A549 (cell line): ENCODE data around the gene NTRK2. TPM values are rescaled to one million over a fixed set of nuclear protein-coding genes. Genes with fewer than 3 reads are reported as not detected.

Experiments used
- ATAC-seq, 2 experiments: fragments of 200-7000 bp in 1 of 2; fragments of >200 bp in 1 of 2; cut with Nextera tagmentation in 1 of 2; cut with Tn5 transposase in 1 of 2; 3 replicates each; pipeline versions ENCODE4 v1.8.0 to v1.9.1; 2018 to 2020; ENCODE audit warnings: mild to moderate bottlenecking in 1 of 2, moderate library complexity in 1 of 2
- CTCF ChIA-PET: fragments of 300-600 bp; sonication (Branson Sonifier 250); formaldehyde crosslinking; extraction: SDS; loops from one replicate; lab custom pipeline; 2021; ENCODE audit warnings: antibody characterized with exemption, inconsistent platforms; lab: Yijun Ruan, JAX
- POLR2A ChIA-PET: fragments of 350-600 bp; formaldehyde crosslinking; extraction: SDS; loops from one replicate; lab custom pipeline; 2021; ENCODE audit warnings: antibody characterized with exemption, inconsistent platforms; lab: Yijun Ruan, JAX
- DNase-seq, 2 experiments: peaks; one replicate each; pipeline versions ENCODE4 v3.0.0 to v3.0.0-alpha.2; 2011 to 2016; ENCODE audit warnings: low read depth in 1 of 2, low spot score in 1 of 2
- FAIRE-seq: peaks from 2 replicates; lab custom pipeline; 2011; peaks lifted over from hg19 to GRCh38; lab: Jason Lieb, UNC
- H3K27ac ChIP-seq, 2 experiments: fragments of >200 bp; sonication (Bioruptor Twin); formaldehyde crosslinking; 3 replicates each; pipeline ENCODE4 v1.5.1; 2016 to 2017
- H3K4me1 ChIP-seq: fragments of >200 bp; sonication (Bioruptor Twin); formaldehyde crosslinking; 3 replicates; pipeline ENCODE4 v1.6.1; 2016
- H3K4me2 ChIP-seq: fragments of >200 bp; sonication (Bioruptor Twin); formaldehyde crosslinking; 3 replicates; pipeline ENCODE4 v1.6.1; 2016
- H3K4me3 ChIP-seq: fragments of >200 bp; sonication (Bioruptor Twin); formaldehyde crosslinking; 3 replicates; pipeline ENCODE4 v1.5.1; 2016
- H3K9me3 ChIP-seq: fragments of >200 bp; sonication (Bioruptor Twin); formaldehyde crosslinking; 3 replicates; pipeline ENCODE4 v1.6.1; 2016
- CEBPB ChIP-seq, 2 experiments: fragments of >200 bp in 1 of 2; sonication (Bioruptor Twin) in 1 of 2; formaldehyde crosslinking in 1 of 2; IDR thresholded peaks; 2 replicates each; pipeline ENCODE4 v1.6.1; 2012 to 2016
- EP300 ChIP-seq, 2 experiments: fragments of >200 bp; sonication (Bioruptor Twin); formaldehyde crosslinking; IDR thresholded peaks; 2 replicates in 1 of 2; 3 replicates in 1 of 2; pipeline ENCODE4 v1.6.1; 2016 to 2017
- FOSL2 ChIP-seq, 2 experiments: fragments of 450-650 bp in 1 of 2; fragments of >200 bp in 1 of 2; sonication (Bioruptor Twin) in 1 of 2; formaldehyde crosslinking; IDR thresholded peaks; 2 replicates each; pipeline versions ENCODE4 v1.5.0 to v1.6.1; 2016 to 2020; ENCODE audit warnings: mild to moderate bottlenecking in 1 of 2, moderate library complexity in 1 of 2
- FOXS1 ChIP-seq: fragments of 250-450 bp; sonication (Bioruptor Pico); IDR thresholded peaks from 2 replicates; pipeline ENCODE4 v1.5.0; 2020; ENCODE audit warnings: mild to moderate bottlenecking, moderate library complexity
- HDAC2 ChIP-seq: fragments of 200-600 bp; sonication (generic); IDR thresholded peaks from 2 replicates; pipeline ENCODE4 v1.6.1; 2016
- HEYL ChIP-seq: fragments of 250-450 bp; sonication (Bioruptor Pico); IDR thresholded peaks from 2 replicates; pipeline ENCODE4 v1.8.0; 2021; ENCODE audit warnings: mild to moderate bottlenecking, moderate library complexity
- HOXA7 ChIP-seq: fragments of 250-450 bp; sonication (Bioruptor Pico); IDR thresholded peaks from 2 replicates; pipeline ENCODE4 v1.5.0; 2020; ENCODE audit warnings: mild to moderate bottlenecking, moderate library complexity
- HOXB5 ChIP-seq: fragments of 250-450 bp; sonication (Bioruptor Pico); IDR thresholded peaks from 2 replicates; pipeline ENCODE4 v1.5.0; 2020; ENCODE audit warnings: mild to moderate bottlenecking, moderate library complexity
- JUN ChIP-seq, 2 experiments: fragments of >200 bp; sonication (Bioruptor Twin); formaldehyde crosslinking; IDR thresholded peaks; 2 replicates in 1 of 2; 3 replicates in 1 of 2; pipeline ENCODE4 v1.6.1; 2016 to 2017
- NR3C1 ChIP-seq: fragments of >200 bp; sonication (Bioruptor Twin); formaldehyde crosslinking; IDR thresholded peaks from 3 replicates; pipeline ENCODE4 v1.6.1; 2017
- POLR2A ChIP-seq: IDR thresholded peaks from 2 replicates; pipeline ENCODE4 v1.6.1; 2012; ENCODE audit warnings: mild to moderate bottlenecking, low read length
- POLR2AphosphoS2 ChIP-seq: conservative IDR thresholded peaks from 2 replicates; pipeline ENCODE4 v1.6.1; 2012; ENCODE audit warnings: low read length, improper control_type of control experiment, inconsistent platforms
- RARB ChIP-seq: fragments of 250-450 bp; sonication (Bioruptor Pico); IDR thresholded peaks from 2 replicates; pipeline ENCODE4 v1.8.0; 2021; ENCODE audit warnings: mild to moderate bottlenecking, moderate library complexity
- RFX5 ChIP-seq: fragments of 450-650 bp; IDR thresholded peaks from 2 replicates; pipeline ENCODE4 v1.7.1; 2014; ENCODE audit warnings: antibody characterized with exemption, mild to moderate bottlenecking, moderate library complexity
- SMC3 ChIP-seq: fragments of >200 bp; sonication (Bioruptor Twin); formaldehyde crosslinking; IDR thresholded peaks from 3 replicates; pipeline ENCODE4 v1.6.1; 2018; ENCODE audit warnings: inconsistent platforms
- SREBF2 ChIP-seq: fragments of 450-650 bp; IDR thresholded peaks from 2 replicates; pipeline ENCODE4 v1.6.1; 2014; ENCODE audit warnings: mild to moderate bottlenecking, moderate library complexity
- ZC3H11A ChIP-seq: fragments of 450-650 bp; IDR thresholded peaks from 2 replicates; pipeline ENCODE4 v1.6.1; 2014; ENCODE audit warnings: antibody characterized with exemption, mild to moderate bottlenecking
- ZNF302 ChIP-seq: fragments of 250-450 bp; sonication (Bioruptor Pico); IDR thresholded peaks from 2 replicates; pipeline ENCODE4 v1.9.0; 2021; ENCODE audit warnings: inconsistent platforms, mild to moderate bottlenecking, moderate library complexity
- WGBS: methylation state at CpG from one replicate; pipeline ENCODE4 v1.1.6; 2017; ENCODE audit errors: missing lambda C conversion rate; 5-methylcytosine and 5-hydroxymethylcytosine counted together
- polyA plus RNA-seq, 4 experiments: library from polyadenylated mRNA; depleted of rRNA in 3 of 4; stranded (reverse); fragments of >200 nt; fragmentation: RNase III in 1 of 4; extraction: RNeasy Plus Mini Kit Qiagen cat#74134 plus additional on column Dnase treatment in 1 of 4; gene quantifications; 2 replicates in 3 of 4; 3 replicates in 1 of 4; pipeline ENCODE4 v1.2.3, GENCODE V29; 2011 to 2017
- TF ChIP-seq, protein P1 (sequence below): IDR thresholded peaks from 2 replicates; pipeline ENCODE4 v1.6.1; 2012
- TF ChIP-seq, protein P2 (sequence below): fragments of 250-450 bp; sonication (Bioruptor Pico); IDR thresholded peaks from 2 replicates; pipeline ENCODE4 v1.5.0; 2020; ENCODE audit warnings: low read depth, mild to moderate bottlenecking, moderate library complexity
- TF ChIP-seq, protein P3 (sequence below): fragments of >200 bp; sonication (Bioruptor Twin); formaldehyde crosslinking; IDR thresholded peaks from 3 replicates; pipeline ENCODE4 v1.6.1; 2016
- TF ChIP-seq, protein P4 (sequence below): IDR thresholded peaks from 2 replicates; pipeline ENCODE4 v1.6.1; 2012; ENCODE audit warnings: low read depth, borderline replicate concordance
- TF ChIP-seq, protein P5 (sequence below): fragments of >200 bp; sonication (Bioruptor Twin); formaldehyde crosslinking; IDR thresholded peaks from 2 replicates; pipeline ENCODE4 v1.6.1; 2016

NTRK2 gene
- polyA plus RNA-seq, 2 of the 4 experiments (the other 2 are of a cell fraction): 0.03 TPM

DNA sequence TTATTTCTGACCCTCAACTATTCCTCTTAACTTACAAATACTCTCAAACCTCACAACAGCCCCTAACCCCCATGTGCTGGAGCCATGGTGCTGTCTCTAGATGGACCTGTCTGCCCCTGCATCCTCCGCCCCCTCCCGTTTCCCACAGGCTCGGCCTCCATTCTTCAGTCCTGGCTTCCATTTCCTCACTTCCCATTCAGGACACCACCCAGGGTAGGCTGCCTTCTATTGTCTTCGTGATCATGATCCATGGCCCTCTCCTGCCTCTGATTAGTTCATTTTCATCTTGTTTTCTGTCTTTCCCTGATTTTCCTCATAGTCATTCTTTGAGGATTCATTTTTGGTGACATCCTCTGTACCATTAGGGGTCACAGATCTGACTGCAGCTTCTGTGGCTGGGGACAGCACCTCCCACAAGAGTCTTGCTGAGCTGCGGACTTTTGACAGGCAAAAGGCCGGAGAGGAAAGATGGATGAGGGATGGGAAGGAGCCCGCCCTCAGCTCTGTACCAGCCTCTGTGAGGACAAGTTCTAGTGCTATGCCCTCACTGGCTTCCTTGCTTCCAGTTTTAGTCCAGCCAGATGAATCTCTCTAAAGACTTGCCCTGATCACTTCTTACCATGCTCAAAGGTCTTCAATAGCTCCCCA, 255.8 kb downstream of the NTRK2 start:
- TF ChIP-seq ZC3H11A: no peak
- no peak for TF ChIP-seq HOXB5 (CRISPR knock-in tag)
- TF ChIP-seq RFX5: no peak
- TF ChIP-seq JUN (IDR thresholded peaks at IDR 0.05): no peak
- no peak for TF ChIP-seq RARB
- TF ChIP-seq CEBPB (IDR thresholded peaks at IDR 0.05): no peak
- TF ChIP-seq, protein P1, sequence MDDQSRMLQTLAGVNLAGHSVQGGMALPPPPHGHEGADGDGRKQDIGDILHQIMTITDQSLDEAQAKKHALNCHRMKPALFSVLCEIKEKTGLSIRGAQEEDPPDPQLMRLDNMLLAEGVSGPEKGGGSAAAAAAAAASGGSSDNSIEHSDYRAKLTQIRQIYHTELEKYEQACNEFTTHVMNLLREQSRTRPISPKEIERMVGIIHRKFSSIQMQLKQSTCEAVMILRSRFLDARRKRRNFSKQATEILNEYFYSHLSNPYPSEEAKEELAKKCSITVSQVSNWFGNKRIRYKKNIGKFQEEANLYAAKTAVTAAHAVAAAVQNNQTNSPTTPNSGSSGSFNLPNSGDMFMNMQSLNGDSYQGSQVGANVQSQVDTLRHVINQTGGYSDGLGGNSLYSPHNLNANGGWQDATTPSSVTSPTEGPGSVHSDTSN: no peak
- TF ChIP-seq HDAC2: no peak
- no peak for TF ChIP-seq FOSL2 (IDR thresholded peaks at IDR 0.05)
- no peak for TF ChIP-seq FOSL2 (CRISPR knock-in tag; IDR thresholded peaks at IDR 0.05)
- TF ChIP-seq, protein P2, sequence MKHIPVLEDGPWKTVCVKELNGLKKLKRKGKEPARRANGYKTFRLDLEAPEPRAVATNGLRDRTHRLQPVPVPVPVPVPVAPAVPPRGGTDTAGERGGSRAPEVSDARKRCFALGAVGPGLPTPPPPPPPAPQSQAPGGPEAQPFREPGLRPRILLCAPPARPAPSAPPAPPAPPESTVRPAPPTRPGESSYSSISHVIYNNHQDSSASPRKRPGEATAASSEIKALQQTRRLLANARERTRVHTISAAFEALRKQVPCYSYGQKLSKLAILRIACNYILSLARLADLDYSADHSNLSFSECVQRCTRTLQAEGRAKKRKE: no peak
- no peak for TF ChIP-seq POLR2AphosphoS2
- TF ChIP-seq, protein P3, sequence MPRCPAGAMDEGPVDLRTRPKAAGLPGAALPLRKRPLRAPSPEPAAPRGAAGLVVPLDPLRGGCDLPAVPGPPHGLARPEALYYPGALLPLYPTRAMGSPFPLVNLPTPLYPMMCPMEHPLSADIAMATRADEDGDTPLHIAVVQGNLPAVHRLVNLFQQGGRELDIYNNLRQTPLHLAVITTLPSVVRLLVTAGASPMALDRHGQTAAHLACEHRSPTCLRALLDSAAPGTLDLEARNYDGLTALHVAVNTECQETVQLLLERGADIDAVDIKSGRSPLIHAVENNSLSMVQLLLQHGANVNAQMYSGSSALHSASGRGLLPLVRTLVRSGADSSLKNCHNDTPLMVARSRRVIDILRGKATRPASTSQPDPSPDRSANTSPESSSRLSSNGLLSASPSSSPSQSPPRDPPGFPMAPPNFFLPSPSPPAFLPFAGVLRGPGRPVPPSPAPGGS: no peak
- no peak for TF ChIP-seq NR3C1
- TF ChIP-seq, protein P4, sequence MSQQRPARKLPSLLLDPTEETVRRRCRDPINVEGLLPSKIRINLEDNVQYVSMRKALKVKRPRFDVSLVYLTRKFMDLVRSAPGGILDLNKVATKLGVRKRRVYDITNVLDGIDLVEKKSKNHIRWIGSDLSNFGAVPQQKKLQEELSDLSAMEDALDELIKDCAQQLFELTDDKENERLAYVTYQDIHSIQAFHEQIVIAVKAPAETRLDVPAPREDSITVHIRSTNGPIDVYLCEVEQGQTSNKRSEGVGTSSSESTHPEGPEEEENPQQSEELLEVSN: no peak
- TF ChIP-seq FOXS1 (CRISPR knock-in tag): no peak
- TF ChIP-seq HEYL (CRISPR knock-in tag): no peak
- TF ChIP-seq ZNF302 (CRISPR knock-in tag): no peak
- TF ChIP-seq SREBF2: no peak
- no peak for TF ChIP-seq SMC3
- no peak for TF ChIP-seq POLR2A
- 48% methylated on average over 7 of the region's 7 CpGs for WGBS
- no peak for ATAC-seq
- H3K27ac ChIP-seq: no peak overlapping the region
- H3K4me2 ChIP-seq: no peak overlapping the region
- POLR2A ChIA-PET: no interaction called here
- CTCF ChIA-PET: interaction anchor here (0.6 to 1.0 kb wide), 2 partner anchors 116 to 144 kb away, joined by 3 read pairs; no protein-coding TSS in a partner anchor
- no peak overlapping the region for H3K4me3 ChIP-seq
- H3K9me3 ChIP-seq: no peaks in the 10 kb centered on the region
- no peaks in the 10 kb centered on the region for H3K4me1 ChIP-seq
- DNase-seq: no peak
- no peak for FAIRE-seq

DNA sequence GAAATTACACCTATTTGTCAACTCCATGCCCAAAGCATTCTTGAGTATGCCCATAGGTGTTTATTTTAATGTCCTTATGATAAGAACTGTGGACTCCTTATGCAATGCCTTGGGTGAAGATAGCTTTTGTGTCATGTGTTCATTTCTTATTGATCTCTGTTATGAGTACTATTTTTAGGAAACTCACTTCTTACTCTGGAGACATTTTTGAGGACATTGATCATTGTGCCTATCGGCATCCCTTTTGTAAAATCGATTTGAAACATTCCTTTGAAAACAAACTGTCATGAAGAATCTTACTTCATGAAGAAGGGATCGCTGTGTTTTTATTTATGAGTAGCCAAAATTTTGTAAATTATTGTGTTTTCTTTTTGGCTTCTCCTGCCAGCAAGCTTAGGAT, 257.3 kb downstream of the NTRK2 start:
- no peak for FAIRE-seq
- no peak overlapping the region for H3K4me2 ChIP-seq
- no peak for ATAC-seq
- no peak for DNase-seq
- no peak for TF ChIP-seq ZNF302 (CRISPR knock-in tag)
- TF ChIP-seq, protein P5, sequence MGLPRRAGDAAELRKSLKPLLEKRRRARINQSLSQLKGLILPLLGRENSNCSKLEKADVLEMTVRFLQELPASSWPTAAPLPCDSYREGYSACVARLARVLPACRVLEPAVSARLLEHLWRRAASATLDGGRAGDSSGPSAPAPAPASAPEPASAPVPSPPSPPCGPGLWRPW: no peak
- TF ChIP-seq HOXA7 (CRISPR knock-in tag): no peak
- no peak for TF ChIP-seq EP300 (IDR thresholded peaks at IDR 0.05)
- TF ChIP-seq CEBPB (IDR thresholded peaks at IDR 0.05): no peak
- no peaks in the 10 kb centered on the region for H3K9me3 ChIP-seq
- ChIA-PET POLR2A (no interaction called here), CTCF (no interaction called here)
- H3K4me3 ChIP-seq: no peak overlapping the region
- 51% methylated on average over 3 of the region's 3 CpGs for WGBS
- no peak overlapping the region for H3K27ac ChIP-seq
- no peaks in the 10 kb centered on the region for H3K4me1 ChIP-seq
